Sigmoid colon (tissue), 4 donors: Measurements from ENCODE around the gene IQGAP2.

ENCODE experiments used
- CTCF ChIP-seq, 4 experiments: fragments of 450-650 bp in 3 of 4; fragments of 200-600 bp in 1 of 4; IDR thresholded peaks; one replicate each; pipeline ENCODE4 v1.5.1; 2016 to 2019; ENCODE audit warnings: antibody characterized with exemption in 4 of 4, mild to moderate bottlenecking in 3 of 4, moderate library complexity in 2 of 4
- EP300 ChIP-seq, 4 donors: sonication (generic); formaldehyde crosslinking; IDR thresholded peaks; one replicate each; pipeline ENCODE4 v1.6.1; 2017; ENCODE audit warnings: antibody characterized with exemption in 4 of 4
- POLR2A ChIP-seq, 2 donors: fragments of 450-650 bp; IDR thresholded peaks; one replicate each; pipeline ENCODE4 v1.6.1; 2016; ENCODE audit warnings: antibody characterized with exemption in 2 of 2, mild to moderate bottlenecking in 2 of 2, moderate library complexity in 2 of 2

- TF ChIP-seq CTCF (IDR thresholded peaks at IDR 0.05): no peak
- TF ChIP-seq POLR2A (IDR thresholded peaks at IDR 0.05): no peak
- no peak for TF ChIP-seq EP300 (IDR thresholded peaks at IDR 0.05)
Measured at GRCh38 chr5:76590027-76590426, 186.9 kb downstream of the IQGAP2 start.
